IPS-18a (cell line): Measurements from ENCODE around the gene ACAP3.

ENCODE experiments used
- H3K27ac ChIP-seq: one replicate; pipeline ENCODE4 v1.5.1; 2013; ENCODE audit warnings: low read length
- H3K27me3 ChIP-seq: one replicate; pipeline ENCODE4 v1.6.1; 2013; ENCODE audit warnings: mild to moderate bottlenecking, low read length; ENCODE audit not compliant: control insufficient read depth, insufficient read depth
- H3K36me3 ChIP-seq: one replicate; pipeline ENCODE4 v1.6.1; 2013; ENCODE audit warnings: low read depth, low read length; ENCODE audit not compliant: control insufficient read depth
- H3K4me1 ChIP-seq: one replicate; pipeline ENCODE4 v1.6.1; 2013; ENCODE audit warnings: low read depth, low read length; ENCODE audit not compliant: control insufficient read depth
- H3K4me3 ChIP-seq: one replicate; pipeline ENCODE4 v1.5.1; 2013; ENCODE audit warnings: low read length
- H3K9ac ChIP-seq: one replicate; pipeline ENCODE4 v1.6.1; 2013; ENCODE audit warnings: mild to moderate bottlenecking, low read length, moderate library complexity
- H3K9me3 ChIP-seq: one replicate; pipeline ENCODE4 v1.6.1; 2013; ENCODE audit warnings: low read depth, low read length; ENCODE audit not compliant: control insufficient read depth

ACAP3 gene

DNA sequence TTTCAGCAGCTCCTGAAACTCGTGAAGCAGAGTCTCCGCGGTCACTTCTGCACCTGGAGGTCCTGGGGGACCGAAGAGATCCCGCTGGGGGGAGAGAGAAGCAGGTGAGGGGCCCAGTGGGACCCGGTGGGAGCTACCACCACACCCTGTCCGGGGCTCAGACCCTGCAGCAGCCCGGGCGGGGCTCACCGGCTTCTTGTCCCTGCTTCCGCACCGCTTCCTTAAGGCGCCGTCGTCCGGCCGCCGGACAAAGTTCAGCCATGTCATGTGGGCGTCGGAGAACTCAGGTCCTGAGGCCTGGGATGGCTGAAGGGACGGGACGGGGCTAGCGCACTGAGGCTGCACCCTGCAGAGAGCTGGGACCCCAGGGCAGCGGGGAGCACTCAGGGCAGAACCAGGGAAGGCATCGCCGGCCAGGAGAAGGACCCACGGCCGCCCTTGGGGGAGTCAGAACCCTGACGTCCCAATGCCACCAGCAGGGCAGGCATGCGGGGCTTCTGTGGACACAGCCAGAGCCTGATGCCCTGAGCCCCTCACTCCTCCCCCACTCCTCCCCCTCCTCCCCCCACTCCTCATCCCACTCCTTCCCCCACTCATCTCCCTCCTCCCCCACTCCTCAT, 63.4 kb downstream of the ACAP3 start:
- no peak overlapping the region for H3K4me3 ChIP-seq
- H3K36me3 ChIP-seq: no peaks in the 10 kb centered on the region
- peaks cover 29% of the 10 kb centered on the region for H3K27me3 ChIP-seq
- H3K9me3 ChIP-seq: no peaks in the 10 kb centered on the region
- no peaks in the 10 kb centered on the region for H3K4me1 ChIP-seq
- H3K27ac ChIP-seq: no peak overlapping the region
- no peak overlapping the region for H3K9ac ChIP-seq

DNA sequence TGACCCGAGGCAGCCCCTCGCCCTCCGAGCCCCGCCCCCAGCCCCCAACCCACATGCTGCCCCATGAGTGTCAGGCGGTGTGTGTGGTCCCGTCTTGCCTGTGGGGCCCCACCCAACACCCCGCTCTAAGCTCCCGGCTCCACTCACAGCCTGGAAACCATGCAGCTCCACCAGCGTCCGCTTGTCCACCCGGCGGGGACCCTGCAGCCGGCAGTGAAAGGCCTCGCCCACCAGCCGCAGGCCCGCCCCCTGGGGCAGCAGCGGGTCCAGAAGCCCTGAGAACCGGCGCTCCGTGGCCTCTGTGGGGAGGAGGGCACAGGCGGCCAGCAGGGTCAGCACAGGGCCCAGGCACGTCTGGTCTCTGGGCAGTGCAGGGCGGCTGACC, 63.9 kb downstream of the ACAP3 start:
- Histone ChIP-seq H3K27me3 (peaks cover 29% of the 10 kb centered on the region), H3K27ac (no peak overlapping the region), H3K4me1 (no peaks in the 10 kb centered on the region), H3K4me3 (no peak overlapping the region), H3K36me3 (no peaks in the 10 kb centered on the region), H3K9ac (no peak overlapping the region), H3K9me3 (no peaks in the 10 kb centered on the region)

GRCh38 chr1:1243266-1243660, 64.5 kb downstream of the ACAP3 start:
- no peaks in the 10 kb centered on the region for H3K4me1 ChIP-seq
- no peak overlapping the region for H3K27ac ChIP-seq
- no peak overlapping the region for H3K9ac ChIP-seq
- no peak overlapping the region for H3K4me3 ChIP-seq
- no peaks in the 10 kb centered on the region for H3K9me3 ChIP-seq
- H3K36me3 ChIP-seq: no peaks in the 10 kb centered on the region
- H3K27me3 ChIP-seq: peaks cover 26% of the 10 kb centered on the region

DNA sequence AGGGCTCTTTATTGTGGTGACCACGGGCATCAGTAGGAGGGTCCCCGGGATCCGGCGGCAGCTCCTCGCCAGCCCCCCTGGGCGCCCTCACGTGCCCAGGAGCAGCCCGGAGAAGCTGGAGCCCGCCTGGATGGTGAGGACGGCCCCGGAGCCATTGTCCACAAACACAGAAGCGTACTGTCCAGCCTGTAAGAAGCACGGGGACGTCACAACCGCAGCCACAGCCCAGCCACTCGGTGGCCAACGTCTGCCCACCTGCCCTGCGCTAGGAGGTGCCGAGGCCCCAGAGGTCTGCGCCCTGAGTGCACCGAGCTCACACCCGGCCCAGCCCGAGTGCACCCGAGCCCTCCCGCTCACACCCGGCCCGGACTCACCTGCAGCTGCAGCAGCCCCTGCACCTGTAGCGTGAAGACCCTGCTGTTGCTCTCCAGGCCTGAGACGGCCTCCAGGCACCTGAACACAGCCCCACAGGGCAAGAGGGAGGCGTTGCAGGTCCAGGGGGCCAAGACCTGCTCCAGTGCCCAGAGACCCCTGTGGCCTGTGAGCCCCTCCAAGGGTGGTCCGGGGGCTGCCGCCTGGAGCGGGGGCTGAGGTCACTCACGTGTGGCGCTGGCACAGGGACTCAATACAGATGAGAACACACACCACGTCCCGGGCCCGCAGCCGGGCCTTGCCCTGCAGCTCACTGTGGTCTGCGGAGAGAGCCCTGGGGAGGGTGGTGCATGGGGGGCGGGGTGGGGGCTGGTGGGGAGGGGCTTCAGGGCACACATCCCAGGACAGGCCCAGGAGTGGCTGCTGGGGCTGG, 65.1 kb downstream of the ACAP3 start:
- peaks cover 21% of the 10 kb centered on the region for H3K27me3 ChIP-seq
- H3K9ac ChIP-seq: no peak overlapping the region
- H3K36me3 ChIP-seq: no peaks in the 10 kb centered on the region
- H3K27ac ChIP-seq: no peak overlapping the region
- no peaks in the 10 kb centered on the region for H3K4me1 ChIP-seq
- no peaks in the 10 kb centered on the region for H3K9me3 ChIP-seq
- no peak overlapping the region for H3K4me3 ChIP-seq
